Activated gamma-delta T cell (primary cell): Measurements from ENCODE around the gene IRAK4.

Experiments used
- DNase-seq: peaks from one replicate; lab custom pipeline; 2025; lab: John Stamatoyannopoulos, UW

The IRAK4 gene

GRCh38 chr12:43766291-43766690 lies 7.5 kb downstream of the IRAK4 start:
- DNase-seq = no peak

GRCh38 chr12:43776498-43776897 lies 17.7 kb downstream of the IRAK4 start:
- DNase-seq = no peak

GRCh38 chr12:43786899-43787693 lies 28.3 kb downstream of the IRAK4 start:
- DNase-seq = no peak

GRCh38 chr12:43789941-43790340 lies 31.2 kb downstream of the IRAK4 start:
- no peak for DNase-seq

- no peak for DNase-seq
These were observed 37.0 kb downstream of the IRAK4 start for GRCh38 chr12:43795716-43796280.

- DNase-seq = no peak
These were observed 38.9 kb downstream of the IRAK4 start for GRCh38 chr12:43797561-43798217.

- DNase-seq = no peak
These were observed 46.6 kb downstream of the IRAK4 start for GRCh38 chr12:43805149-43805859.

GRCh38 chr12:43805860-43806736 lies 47.3 kb downstream of the IRAK4 start, which contains the start of gene TWF1:
TSS of gene TWF1 (minus strand) at chr12:43806317. CDS start at chr12:43806245, 72 bp downstream.
- DNase-seq = peak; percentile 81

- no peak for DNase-seq
These were observed 48.0 kb downstream of the IRAK4 start for GRCh38 chr12:43806737-43807072.

GRCh38 chr12:43807386-43807785 lies 48.6 kb downstream of the IRAK4 start:
- no peak for DNase-seq

GRCh38 chr12:43812057-43812456 lies 53.3 kb downstream of the IRAK4 start:
- no peak for DNase-seq

- DNase-seq = no peak
These were observed 54.2 kb downstream of the IRAK4 start for GRCh38 chr12:43812926-43813325.

GRCh38 chr12:43815416-43815815 lies 56.7 kb downstream of the IRAK4 start:
- DNase-seq = no peak

- DNase-seq = no peak
These were observed 57.4 kb downstream of the IRAK4 start for GRCh38 chr12:43816168-43816567.

- no peak for DNase-seq
These were observed 65.5 kb downstream of the IRAK4 start for GRCh38 chr12:43824207-43824775.

- no peak for DNase-seq
These were observed 67.9 kb downstream of the IRAK4 start for GRCh38 chr12:43826681-43827080.

GRCh38 chr12:43827093-43827492 lies 68.3 kb downstream of the IRAK4 start:
- no peak for DNase-seq

- no peak for DNase-seq
These were observed 73.9 kb downstream of the IRAK4 start for GRCh38 chr12:43832463-43833168.

- DNase-seq = no peak
These were observed 76.5 kb downstream of the IRAK4 start for GRCh38 chr12:43835264-43835655.

- peak; percentile 45 for DNase-seq
These were observed 77.1 kb downstream of the IRAK4 start, which contains the start of gene TMEM117 for GRCh38 chr12:43835656-43836474. TSS of gene TMEM117 (plus strand) at chr12:43836081.
